GM21528 (cell line): ENCODE data around the gene RPS27L.
"Not testable (repeated sequence)": the region's sequence is repeated elsewhere in the genome, so short reads cannot be mapped to it uniquely, and the experiment has no call there.

Experiments
- ATAC-seq: cut with Tn5 transposase; IDR thresholded peaks from one replicate; pipeline ENCODE4 v1.9.1; 2021; ENCODE audit warnings: mild to moderate bottlenecking, moderate library complexity; ENCODE audit not compliant: unreplicated experiment, low FRiP score

Gene RPS27L

GRCh38 chr15:63145426-63145825 is 11.9 kb downstream of the RPS27L start:
- ATAC-seq: no peak

DNA sequence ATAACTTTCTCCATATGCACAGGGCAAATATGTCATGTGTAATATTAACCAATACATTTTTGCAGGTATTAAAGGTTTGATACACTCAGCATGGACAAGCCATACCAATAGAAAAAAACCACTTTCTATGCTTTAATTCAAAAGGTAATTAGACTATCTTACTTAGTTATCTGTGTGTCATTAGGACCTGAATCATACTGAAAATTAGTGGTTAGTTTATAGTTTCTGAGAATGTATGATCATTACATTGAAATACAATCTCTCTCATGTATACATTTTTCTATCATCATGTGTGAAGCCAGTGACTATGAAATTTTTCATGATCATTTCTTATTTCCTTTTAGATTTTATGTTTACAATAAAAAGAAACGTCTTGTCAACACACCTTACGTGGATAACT is 16.3 kb downstream of the RPS27L start:
- no peak for ATAC-seq

GRCh38 chr15:63136742-63137141 is 20.5 kb downstream of the RPS27L start:
- ATAC-seq: no peak

GRCh38 chr15:63135804-63136203 is 21.5 kb downstream of the RPS27L start:
- no peak for ATAC-seq

DNA sequence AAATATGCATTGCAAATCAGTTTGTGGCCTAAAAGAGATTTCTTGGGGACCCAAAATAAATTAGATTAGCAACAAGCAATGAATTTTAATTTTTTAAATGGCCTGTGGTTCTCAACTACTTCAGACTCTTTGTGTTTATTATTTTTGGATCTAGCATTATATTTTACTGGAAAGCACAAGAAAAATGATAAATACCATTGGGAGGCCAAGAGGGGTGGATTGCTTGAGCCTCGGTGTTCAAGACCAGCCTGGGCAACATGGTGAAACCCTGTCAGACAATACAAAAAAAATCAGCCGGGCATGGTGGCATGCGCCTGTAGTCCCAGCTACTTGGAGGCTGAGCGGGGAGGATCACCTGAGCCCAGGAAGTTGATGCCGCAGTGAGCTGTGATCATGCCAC is 22.0 kb downstream of the RPS27L start:
- no peak for ATAC-seq

DNA sequence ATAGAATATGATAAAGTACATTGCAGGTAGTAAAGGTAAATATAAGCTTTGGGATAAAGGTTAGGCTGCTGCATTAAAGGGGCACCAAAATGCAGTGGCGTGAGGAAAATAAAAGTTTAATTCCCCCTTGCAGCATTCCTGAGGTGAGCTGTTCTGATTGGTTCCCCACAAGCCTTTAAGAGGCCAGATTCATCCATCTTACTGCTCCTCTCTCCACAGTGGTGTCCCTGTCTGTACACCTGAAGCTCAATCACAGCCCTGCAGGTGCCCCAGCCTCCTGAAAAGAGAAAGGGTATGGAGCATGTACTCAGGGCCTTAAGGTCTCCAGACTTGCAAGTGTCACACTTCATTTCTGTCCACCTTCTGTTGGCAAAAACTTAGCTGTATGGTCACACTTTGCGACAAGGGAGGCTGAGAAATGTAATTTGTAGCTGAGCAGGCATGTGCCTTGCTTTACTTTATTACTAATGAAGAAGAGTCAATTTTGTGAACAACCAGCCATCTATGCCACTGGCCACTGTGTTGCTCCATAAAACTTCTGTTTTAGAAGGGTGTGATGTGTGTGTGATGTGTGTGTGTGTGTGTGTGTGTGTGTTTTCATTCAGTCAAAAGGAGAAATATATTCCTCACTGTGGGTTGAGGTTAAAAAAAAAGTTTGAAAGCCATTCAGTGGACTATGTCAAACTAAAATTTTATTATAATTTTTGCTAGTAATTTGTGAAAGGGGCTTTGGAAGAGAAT is 22.9 kb downstream of the RPS27L start:
- ATAC-seq: no peak

DNA sequence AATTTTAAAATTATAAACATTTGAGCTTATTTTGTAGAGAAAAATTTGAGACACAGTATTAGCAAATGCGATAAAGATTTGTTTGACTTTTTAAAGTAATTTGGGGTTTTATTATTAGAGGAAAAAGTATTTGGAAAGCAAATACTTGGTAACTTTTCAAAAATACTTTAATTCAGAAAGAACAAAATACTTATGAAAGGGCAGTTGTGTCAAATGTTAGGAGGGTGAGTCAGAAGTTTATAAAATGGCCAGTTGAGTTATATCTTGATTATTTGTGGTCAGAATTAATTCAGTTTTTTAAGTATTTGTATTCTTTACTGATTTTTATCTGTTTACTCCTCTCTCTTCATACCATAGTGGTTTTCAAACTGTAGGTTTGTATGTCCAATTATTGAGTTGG is 23.5 kb downstream of the RPS27L start:
- ATAC-seq: no peak

DNA sequence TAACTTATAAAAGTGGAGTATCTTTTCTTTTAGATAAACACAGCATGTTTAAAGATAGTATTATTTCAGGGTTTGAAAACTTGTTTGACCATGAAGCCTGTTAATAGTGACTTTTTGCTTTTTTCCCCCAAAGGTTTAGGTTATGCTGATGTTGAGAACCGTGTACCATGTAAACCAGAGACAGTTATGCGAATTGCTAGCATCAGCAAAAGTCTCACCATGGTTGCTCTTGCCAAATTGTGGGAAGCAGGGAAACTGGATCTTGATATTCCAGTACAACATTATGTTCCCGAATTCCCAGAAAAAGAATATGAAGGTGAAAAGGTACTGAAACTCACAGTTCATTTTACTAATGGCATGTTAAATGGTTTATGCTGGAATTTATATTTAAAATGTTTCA is 30.6 kb downstream of the RPS27L start:
- no peak for ATAC-seq

GRCh38 chr15:63124506-63124905 is 32.8 kb downstream of the RPS27L start:
- ATAC-seq: no peak

GRCh38 chr15:63122002-63122875 is 35.0 kb downstream of the RPS27L start:
- ATAC-seq: peak; percentile 86

GRCh38 chr15:63121382-63122001 is 35.8 kb downstream of the RPS27L start, which contains the start of gene LACTB:
Gene LACTB (plus strand): TSS chr15:63121861. CDS start chr15:63121872, 11 bp downstream.
- peak; percentile 77 for ATAC-seq

GRCh38 chr15:63118854-63119253 is 38.4 kb downstream of the RPS27L start:
- ATAC-seq: no peak

DNA sequence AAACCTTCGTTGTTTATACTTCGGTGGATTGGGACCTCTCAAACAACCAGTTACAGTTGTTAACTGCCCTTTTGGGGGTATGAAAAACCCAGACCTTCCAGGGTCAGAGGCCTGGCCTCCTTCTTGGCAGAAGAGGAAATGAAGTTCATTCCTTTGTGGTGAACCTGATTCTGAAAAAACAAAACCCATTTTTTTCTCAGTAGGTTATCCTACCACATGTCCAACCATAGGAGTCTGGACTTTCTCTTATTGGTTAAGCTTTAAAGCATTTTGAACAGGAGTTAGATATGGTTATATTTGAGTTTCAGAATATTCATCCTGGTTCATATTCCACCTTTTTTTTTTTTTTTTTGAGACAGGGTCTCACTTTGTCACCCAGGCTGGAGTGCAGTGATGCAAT is 42.8 kb downstream of the RPS27L start:
- ATAC-seq: no peak

DNA sequence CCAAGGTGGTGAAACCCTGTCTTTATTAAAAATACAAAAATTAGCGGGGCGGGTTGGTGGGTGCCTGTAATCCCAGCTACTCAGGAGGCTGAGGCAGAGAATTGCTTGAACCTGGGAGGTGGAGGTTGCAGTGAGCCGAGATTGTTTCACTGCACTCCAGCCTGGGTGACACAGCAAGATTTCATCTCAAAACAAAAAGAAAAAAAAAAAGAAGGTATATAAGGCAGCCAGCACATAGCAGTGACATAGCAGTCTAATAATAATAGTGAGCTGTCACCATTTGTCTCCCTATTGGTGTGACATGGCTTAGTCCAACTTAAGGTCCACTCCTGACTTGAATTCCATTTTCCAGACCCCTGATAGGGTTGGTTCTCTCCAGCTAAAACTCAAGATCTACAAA is 44.4 kb downstream of the RPS27L start:
- ATAC-seq: no peak

DNA sequence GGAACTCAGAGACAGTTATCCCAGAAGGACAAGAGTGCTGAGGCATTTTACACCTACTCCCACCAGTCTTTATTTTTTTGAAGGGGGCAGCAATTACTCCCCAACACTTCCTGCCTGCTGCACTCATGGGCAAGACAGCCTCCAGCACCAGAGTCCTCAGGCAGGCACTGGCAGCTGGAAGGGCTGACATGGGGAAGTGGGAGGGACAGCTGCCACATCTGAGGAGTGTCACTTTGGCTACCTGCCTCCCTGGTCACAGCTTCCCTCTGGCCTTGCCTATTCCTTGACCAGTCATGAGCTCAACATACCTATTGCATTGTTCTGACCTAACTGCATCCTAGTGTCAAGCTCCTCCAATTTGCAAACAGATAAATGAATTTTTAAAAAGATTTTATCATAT is 45.8 kb downstream of the RPS27L start:
- ATAC-seq: no peak

DNA sequence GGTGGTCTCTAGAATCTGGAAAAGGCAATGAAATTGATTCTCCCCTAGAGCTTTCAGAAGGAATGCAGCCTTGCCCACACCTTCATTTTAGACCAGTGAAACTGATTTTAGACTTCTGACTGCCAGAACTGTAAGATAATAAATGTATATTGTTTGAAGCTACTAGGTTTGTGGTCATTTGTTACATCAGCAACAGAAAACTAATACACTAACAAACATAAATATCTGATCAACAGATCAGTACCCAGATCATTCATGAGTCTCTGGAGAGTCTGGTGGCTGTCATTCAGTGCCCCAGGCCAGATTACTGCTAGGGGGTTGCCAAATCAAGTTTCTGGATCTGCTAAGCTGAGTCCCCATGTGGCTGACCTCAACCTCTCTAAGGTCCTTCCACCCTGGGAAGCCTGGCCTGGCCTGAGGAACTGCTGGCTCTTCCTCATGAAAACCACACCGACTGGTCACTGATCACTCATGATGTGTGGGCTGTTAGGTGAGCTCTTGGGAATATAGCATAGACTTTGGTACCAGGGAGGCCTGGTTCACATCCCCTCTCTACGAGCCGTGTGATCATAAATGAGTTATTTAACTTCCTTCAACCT is 46.8 kb downstream of the RPS27L start:
- no peak for ATAC-seq

DNA sequence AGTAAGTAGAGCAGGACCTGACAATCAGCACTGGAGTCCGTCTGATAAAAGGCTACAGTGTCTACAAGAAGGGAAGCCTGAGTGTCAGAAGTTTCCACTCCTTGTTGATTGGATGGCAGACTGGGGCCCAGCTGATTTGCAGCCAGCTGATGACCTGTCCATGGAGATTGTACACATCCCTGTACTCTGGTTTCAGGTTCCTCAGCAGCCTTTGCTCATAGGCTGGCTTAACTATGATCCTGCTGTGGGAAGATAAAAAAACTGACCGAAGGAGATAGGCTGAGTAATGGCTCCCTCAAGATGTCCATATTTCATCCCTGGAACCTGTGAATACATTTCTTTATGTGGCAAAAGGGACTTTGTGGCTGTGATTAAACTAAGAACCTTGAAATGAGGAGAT is 47.4 kb downstream of the RPS27L start:
- ATAC-seq: no peak

DNA sequence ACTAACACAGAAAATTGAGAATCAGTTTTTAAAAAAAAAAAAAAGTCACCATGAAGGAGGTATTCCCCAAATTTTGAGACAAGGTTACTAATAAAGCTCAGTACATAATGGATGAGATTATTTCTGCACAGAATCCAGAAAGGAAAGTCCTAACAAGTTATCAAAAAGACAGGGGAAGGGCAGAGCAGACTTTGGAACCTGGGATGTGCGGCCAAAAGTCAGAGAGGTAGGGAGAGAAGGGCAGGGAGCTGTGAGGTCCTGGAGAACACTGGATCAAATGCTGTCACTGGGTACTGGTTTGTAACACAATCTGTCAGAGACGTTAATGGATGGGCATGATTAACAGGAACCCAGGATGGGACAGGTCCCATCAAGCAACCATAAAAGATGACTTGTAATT is 47.8 kb downstream of the RPS27L start:
- no peak for ATAC-seq

GRCh38 chr15:63107895-63108546 is 49.3 kb downstream of the RPS27L start:
- no peak for ATAC-seq

GRCh38 chr15:63105354-63105753 is 51.9 kb downstream of the RPS27L start:
- ATAC-seq: not testable (repeated sequence)
